Cardiac muscle cell (in vitro differentiated cells and primary cell): Measurements from ENCODE around the gene FAM222A. TPM values are rescaled to one million over a fixed set of nuclear protein-coding genes. Genes with fewer than 3 reads are reported as not detected.

Experiments
- DNase-seq, 2 donors: peaks; one replicate each; pipeline versions ENCODE4 v3.0.0 to v3.0.0-alpha.2; 2010 to 2017; ENCODE audit warnings: low read depth in 1 of 2, low spot score in 1 of 2
- H3K27ac ChIP-seq: fragments of 200-600 bp; sonication (generic); 2 replicates; pipeline ENCODE4 v1.5.1; 2016
- H3K27me3 ChIP-seq: fragments of 200-600 bp; sonication (generic); 2 replicates; pipeline ENCODE4 v1.6.0; 2016; ENCODE audit warnings: control low read depth
- H3K36me3 ChIP-seq: fragments of 200-600 bp; sonication (generic); 2 replicates; pipeline ENCODE4 v1.5.1; 2016; ENCODE audit warnings: control low read depth
- H3K4me1 ChIP-seq: fragments of 200-600 bp; sonication (generic); 2 replicates; pipeline ENCODE4 v1.8.1; 2017; ENCODE audit warnings: low read depth, mild to moderate bottlenecking, mixed run types
- H3K4me3 ChIP-seq: fragments of 200-600 bp; sonication (generic); 2 replicates; pipeline ENCODE4 v1.5.1; 2016; ENCODE audit warnings: mild to moderate bottlenecking
- H3K9me3 ChIP-seq: fragments of 200-600 bp; sonication (generic); 2 replicates; pipeline ENCODE4 v1.5.1; 2017; ENCODE audit warnings: low read depth, mild to moderate bottlenecking, control low read depth
- CTCF ChIP-seq: IDR thresholded peaks from 2 replicates; pipeline ENCODE4 v1.5.1; 2012; ENCODE audit warnings: low read depth, mild to moderate bottlenecking, low read length
- polyA plus RNA-seq: library from polyadenylated mRNA; unstranded; fragments of >200 nt; fragmentation: Nextera tagmentation; extraction: Ambion mirVana; gene quantifications from 2 replicates; pipeline ENCODE4 v1.2.1, GENCODE V29; 2016
- total RNA-seq: library from RNA; depleted of rRNA; stranded (reverse); fragments of >200 nt; gene quantifications from 2 replicates; pipeline ENCODE4 v1.2.3, GENCODE V29; 2016

The FAM222A gene
- total and polyA plus RNA-seq, 2 experiments from 2014 or later: 25.4 to 42.9 TPM

DNA sequence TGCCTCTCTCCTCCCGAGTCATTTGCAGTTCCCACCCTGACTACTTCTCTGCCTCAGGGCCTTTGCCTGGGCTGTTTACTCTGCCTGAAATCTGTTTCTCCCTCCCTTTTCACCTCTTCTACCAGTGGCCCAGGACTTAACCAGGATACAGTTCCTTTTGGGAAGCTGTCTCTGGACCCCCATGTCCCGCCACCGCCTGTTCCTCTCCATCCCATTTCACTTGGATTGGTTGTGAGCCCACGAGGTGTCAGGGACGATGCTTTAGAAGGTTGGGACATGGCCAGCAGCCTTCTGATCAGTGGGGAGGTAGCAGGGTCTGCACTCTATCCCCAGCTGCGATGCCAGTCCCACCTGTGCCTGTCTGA, 51.8 kb downstream of the FAM222A start:
- Histone ChIP-seq H3K4me3 (no peak overlapping the region), H3K27ac (no peak overlapping the region), H3K36me3 (no peaks in the 10 kb centered on the region), H3K4me1 (peaks cover 5% of the 10 kb centered on the region), H3K9me3 (no peaks in the 10 kb centered on the region), H3K27me3 (no peaks in the 10 kb centered on the region)
- no peak for TF ChIP-seq CTCF
- DNase-seq: no peak

- H3K9me3 ChIP-seq: no peaks in the 10 kb centered on the region
- DNase-seq: no peak
- no peak overlapping the region for H3K27ac ChIP-seq
- no peaks in the 10 kb centered on the region for H3K4me1 ChIP-seq
- no peaks in the 10 kb centered on the region for H3K27me3 ChIP-seq
- no peak overlapping the region for H3K4me3 ChIP-seq
- H3K36me3 ChIP-seq: no peaks in the 10 kb centered on the region
- no peak for TF ChIP-seq CTCF
Observed at GRCh38 chr12:109766251-109766778, 52.7 kb downstream of the FAM222A start.

DNA sequence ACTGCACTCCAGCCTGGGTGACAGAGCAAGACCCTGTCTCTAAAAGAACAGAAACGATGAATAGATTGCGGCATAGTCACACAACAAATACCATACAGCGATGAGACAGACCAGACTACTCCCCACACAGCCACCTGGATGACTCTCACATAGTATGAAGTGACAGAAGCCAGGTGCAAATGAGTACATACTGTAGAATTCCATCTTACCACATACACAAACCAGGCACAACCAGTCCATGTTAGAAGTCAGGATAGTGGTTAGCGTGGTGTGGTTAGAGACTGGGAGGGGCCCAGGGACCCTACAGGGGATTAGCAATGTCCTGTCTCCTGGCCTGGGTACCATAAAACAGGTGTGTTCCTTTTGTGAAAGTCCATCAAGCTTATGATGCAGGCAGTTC, 53.8 kb downstream of the FAM222A start:
- Histone ChIP-seq H3K36me3 (no peaks in the 10 kb centered on the region), H3K27ac (no peak overlapping the region), H3K4me1 (no peaks in the 10 kb centered on the region), H3K9me3 (no peaks in the 10 kb centered on the region), H3K27me3 (no peaks in the 10 kb centered on the region), H3K4me3 (no peak overlapping the region)
- no peak for TF ChIP-seq CTCF
- DNase-seq: no peak

DNA sequence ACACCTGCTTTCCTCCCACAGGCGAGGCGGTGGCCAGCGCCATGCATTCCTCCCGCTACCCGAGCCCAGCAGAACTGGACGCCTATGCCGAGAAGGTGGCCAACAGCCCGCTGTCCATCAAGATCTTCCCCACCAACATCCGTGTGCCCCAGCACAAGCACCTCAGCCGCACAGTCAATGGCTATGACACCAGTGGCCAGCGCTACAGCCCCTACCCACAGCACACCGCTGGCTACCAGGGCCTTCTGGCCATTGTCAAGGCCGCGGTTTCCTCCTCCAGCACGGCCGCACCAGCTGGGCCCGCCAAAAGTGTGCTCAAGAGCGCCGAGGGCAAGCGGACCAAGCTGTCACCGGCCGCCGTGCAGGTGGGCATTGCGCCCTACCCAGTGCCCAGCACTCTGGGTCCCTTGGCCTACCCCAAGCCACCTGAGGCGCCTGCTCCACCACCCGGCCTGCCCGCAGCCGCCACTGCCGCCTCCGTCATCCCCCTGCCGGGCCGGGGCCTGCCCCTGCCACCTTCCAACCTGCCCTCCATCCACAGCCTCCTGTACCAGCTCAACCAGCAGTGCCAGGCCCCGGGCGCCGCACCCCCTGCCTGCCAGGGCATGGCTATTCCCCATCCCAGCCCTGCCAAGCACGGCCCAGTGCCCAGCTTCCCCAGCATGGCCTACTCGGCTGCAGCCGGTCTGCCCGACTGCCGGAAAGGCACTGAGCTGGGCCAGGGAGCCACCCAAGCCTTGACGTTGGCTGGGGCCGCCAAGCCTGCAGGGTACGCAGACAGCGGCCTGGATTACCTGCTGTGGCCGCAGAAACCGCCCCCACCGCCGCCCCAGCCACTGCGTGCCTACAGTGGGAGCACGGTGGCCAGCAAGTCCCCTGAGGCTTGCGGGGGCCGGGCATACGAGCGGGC, 54.6 kb downstream of the FAM222A start:
- Histone ChIP-seq H3K27me3 (no peaks in the 10 kb centered on the region), H3K4me1 (no peaks in the 10 kb centered on the region), H3K27ac (no peak overlapping the region), H3K4me3 (no peak overlapping the region), H3K9me3 (no peaks in the 10 kb centered on the region), H3K36me3 (no peaks in the 10 kb centered on the region)
- TF ChIP-seq CTCF: no peak
- no peak for DNase-seq

DNA sequence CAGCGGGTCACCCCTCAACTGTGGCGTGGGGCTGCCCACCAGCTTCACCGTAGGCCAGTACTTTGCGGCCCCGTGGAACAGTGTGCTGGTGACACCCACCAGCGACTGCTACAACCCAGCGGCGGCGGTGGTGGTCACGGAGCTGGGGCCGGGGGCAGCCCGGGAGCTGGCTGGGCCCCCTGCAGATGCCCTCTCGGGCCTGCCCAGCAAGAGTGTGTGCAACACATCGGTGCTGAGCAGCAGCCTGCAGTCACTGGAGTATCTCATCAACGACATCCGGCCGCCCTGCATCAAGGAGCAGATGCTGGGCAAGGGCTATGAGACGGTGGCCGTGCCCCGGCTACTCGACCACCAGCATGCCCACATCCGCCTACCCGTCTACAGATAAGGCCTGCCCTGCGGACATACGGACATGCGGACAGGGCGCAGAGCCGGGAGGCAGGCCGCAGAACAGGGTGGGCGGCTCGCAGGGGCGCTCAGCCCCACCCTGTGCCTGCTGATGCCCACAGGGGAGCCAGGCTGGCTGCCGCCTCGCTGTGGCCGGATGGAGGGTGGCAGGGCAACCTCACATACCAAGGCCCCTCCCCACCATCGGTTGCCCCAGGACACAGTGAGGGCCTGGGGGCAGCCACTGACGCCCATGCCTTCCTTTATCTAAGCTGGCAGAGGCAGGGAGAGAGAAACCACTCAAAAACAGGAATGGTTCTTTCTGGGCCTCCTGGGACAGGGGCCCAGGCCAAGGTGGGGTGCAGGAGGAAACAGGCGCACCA, 55.5 kb downstream of the FAM222A start:
- Histone ChIP-seq H3K4me3 (no peak overlapping the region), H3K36me3 (no peaks in the 10 kb centered on the region), H3K27ac (no peak overlapping the region), H3K27me3 (no peaks in the 10 kb centered on the region), H3K4me1 (no peaks in the 10 kb centered on the region), H3K9me3 (no peaks in the 10 kb centered on the region)
- DNase-seq: no peak
- no peak for TF ChIP-seq CTCF
